H9 (cell line): Measurements from ENCODE around the gene CHD9NB. TPM values are rescaled to one million over a fixed set of nuclear protein-coding genes. Genes with fewer than 3 reads are reported as not detected.

ENCODE experiments used
- DNase-seq: peaks from one replicate; pipeline ENCODE4 v3.0.0-alpha.2; 2017
- H2AFZ ChIP-seq: one replicate; pipeline ENCODE4 v1.6.1; 2013; ENCODE audit warnings: mild to moderate bottlenecking, low read length, control low read depth, moderate library complexity
- H2AK5ac ChIP-seq: 2 replicates; pipeline ENCODE4 v1.6.1; 2013; ENCODE audit warnings: low read length, control low read depth, mixed read lengths; ENCODE audit not compliant: insufficient read length
- H2BK120ac ChIP-seq: one replicate; pipeline ENCODE4 v1.6.1; 2013; ENCODE audit warnings: low read depth, mild to moderate bottlenecking, low read length, control low read depth, inconsistent platforms; ENCODE audit not compliant: poor library complexity, severe bottlenecking
- H2BK12ac ChIP-seq: 2 replicates; pipeline ENCODE4 v1.6.1; 2013; ENCODE audit warnings: low read length, control low read depth, mixed read lengths, low read depth; ENCODE audit not compliant: insufficient read length
- H2BK15ac ChIP-seq: 2 replicates; pipeline ENCODE4 v1.6.1; 2013; ENCODE audit warnings: low read depth, low read length, control low read depth
- H2BK20ac ChIP-seq: one replicate; pipeline ENCODE4 v1.6.1; 2013; ENCODE audit warnings: low read depth, mild to moderate bottlenecking, low read length, control low read depth, inconsistent platforms; ENCODE audit not compliant: poor library complexity, severe bottlenecking
- H2BK5ac ChIP-seq: 2 replicates; pipeline ENCODE4 v1.6.1; 2013; ENCODE audit warnings: low read length, control low read depth, mixed read lengths; ENCODE audit not compliant: insufficient read length
- H3K14ac ChIP-seq: 2 replicates; pipeline ENCODE4 v1.6.1; 2013; ENCODE audit warnings: low read length, control low read depth; ENCODE audit not compliant: insufficient read depth
- H3K18ac ChIP-seq: 2 replicates; pipeline ENCODE4 v1.6.1; 2013; ENCODE audit warnings: low read depth, mild to moderate bottlenecking, mixed read lengths, low read length, control low read depth; ENCODE audit not compliant: insufficient read length
- H3K23ac ChIP-seq: 2 replicates; pipeline ENCODE4 v1.6.1; 2013; ENCODE audit warnings: low read length, control low read depth, mixed read lengths, low read depth; ENCODE audit not compliant: insufficient read length
- H3K23me2 ChIP-seq: 2 replicates; pipeline ENCODE4 v1.6.1; 2013; ENCODE audit warnings: low read depth, mild to moderate bottlenecking, mixed read lengths, low read length, control low read depth; ENCODE audit not compliant: insufficient read length, poor library complexity, severe bottlenecking
- H3K27ac ChIP-seq: 2 replicates; pipeline ENCODE4 v1.5.1; 2013; ENCODE audit warnings: low read length, control low read depth, mixed read lengths, low read depth; ENCODE audit not compliant: insufficient read length
- H3K27me3 ChIP-seq: 2 replicates; pipeline ENCODE4 v1.6.1; 2013; ENCODE audit warnings: low read length, control low read depth, inconsistent platforms; ENCODE audit not compliant: insufficient read depth
- H3K4ac ChIP-seq: 2 replicates; pipeline ENCODE4 v1.6.1; 2013; ENCODE audit warnings: low read depth, mild to moderate bottlenecking, control low read depth, inconsistent platforms, low read length, moderate library complexity
- H3K4me1 ChIP-seq: 2 replicates; pipeline ENCODE4 v1.6.1; 2013; ENCODE audit warnings: low read length, control low read depth, inconsistent platforms; ENCODE audit not compliant: insufficient read depth
- H3K4me2 ChIP-seq: 2 replicates; pipeline ENCODE4 v1.6.1; 2013; ENCODE audit warnings: low read length, control low read depth, mixed read lengths; ENCODE audit not compliant: insufficient read length, insufficient read depth
- H3K56ac ChIP-seq: 2 replicates; pipeline ENCODE4 v1.6.1; 2013; ENCODE audit warnings: low read depth, mild to moderate bottlenecking, mixed read lengths, low read length, control low read depth; ENCODE audit not compliant: insufficient read length
- H3K79me1 ChIP-seq: 2 replicates; pipeline ENCODE4 v1.6.1; 2013; ENCODE audit warnings: low read depth, mild to moderate bottlenecking, moderate library complexity, low read length, control low read depth, inconsistent platforms; ENCODE audit not compliant: insufficient read depth, poor library complexity, severe bottlenecking
- H3K79me2 ChIP-seq: 2 replicates; pipeline ENCODE4 v1.6.1; 2013; ENCODE audit warnings: low read length, control low read depth, inconsistent platforms; ENCODE audit not compliant: insufficient read depth
- H3K9ac ChIP-seq: 2 replicates; pipeline ENCODE4 v1.6.1; 2013; ENCODE audit warnings: low read length, control low read depth, mixed read lengths; ENCODE audit not compliant: insufficient read length; ENCODE audit errors: extremely low read depth
- H3K9me3 ChIP-seq: one replicate; pipeline ENCODE4 v1.6.1; 2013; ENCODE audit warnings: low read depth, low read length, inconsistent platforms; ENCODE audit not compliant: control insufficient read depth
- H3T11ph ChIP-seq: one replicate; pipeline ENCODE4 v1.6.1; 2013; ENCODE audit warnings: mild to moderate bottlenecking, low read length, control low read depth, inconsistent platforms
- H4K20me1 ChIP-seq: one replicate; pipeline ENCODE4 v1.6.1; 2013; ENCODE audit not compliant: control insufficient read depth, insufficient read length, insufficient read depth
- H4K5ac ChIP-seq: 2 replicates; pipeline ENCODE4 v1.6.1; 2013; ENCODE audit warnings: low read depth, mild to moderate bottlenecking, mixed read lengths, low read length, control low read depth; ENCODE audit not compliant: insufficient read length
- H4K8ac ChIP-seq: replicated peaks from 2 replicates; pipeline ENCODE4 v1.6.1; 2013; ENCODE audit warnings: low read length, control low read depth, mixed read lengths, low read depth; ENCODE audit not compliant: insufficient read length
- H4K91ac ChIP-seq: 2 replicates; pipeline ENCODE4 v1.6.1; 2013; ENCODE audit warnings: low read depth, mild to moderate bottlenecking, moderate library complexity, mixed read lengths, low read length, control low read depth; ENCODE audit not compliant: insufficient read length
- H3K27ac Mint-ChIP-seq, 3 experiments: 2 replicates in 2 of 3; 3 replicates in 1 of 3; pipeline ENCODE4 v1.8.0; 2020 to 2021; ENCODE audit warnings: mixed read lengths in 3 of 3, mild to moderate bottlenecking in 1 of 3, moderate library complexity in 1 of 3
- H3K27me3 Mint-ChIP-seq: 2 replicates; pipeline ENCODE4 v1.8.0; 2021; ENCODE audit warnings: low read depth, mild to moderate bottlenecking, moderate library complexity, mixed read lengths
- H3K36me3 Mint-ChIP-seq, 3 experiments: 2 replicates in 2 of 3; 3 replicates in 1 of 3; pipeline ENCODE4 v1.8.0; 2020 to 2021; ENCODE audit warnings: low read depth in 3 of 3, mixed read lengths in 3 of 3; ENCODE audit not compliant: insufficient read depth in 1 of 3
- H3K4me1 Mint-ChIP-seq, 2 experiments: 2 replicates each; pipeline ENCODE4 v1.8.0; 2020; ENCODE audit warnings: mixed read lengths in 2 of 2
- H3K4me3 Mint-ChIP-seq, 2 experiments: 2 replicates in 1 of 2; 3 replicates in 1 of 2; pipeline ENCODE4 v1.8.0; 2020 to 2021; ENCODE audit warnings: mild to moderate bottlenecking in 2 of 2, mixed read lengths in 2 of 2, moderate library complexity in 1 of 2
- H3K9me3 Mint-ChIP-seq, 2 experiments: 2 replicates in 1 of 2; 3 replicates in 1 of 2; pipeline ENCODE4 v1.8.0; 2020; ENCODE audit warnings: mild to moderate bottlenecking in 2 of 2, mixed read lengths in 2 of 2, moderate library complexity in 1 of 2
- CTCF ChIP-seq: fragments of 200-600 bp; sonication (generic); conservative IDR thresholded peaks from 3 replicates; pipeline ENCODE4 v1.8.0; 2021; ENCODE audit warnings: antibody characterized with exemption, mild to moderate bottlenecking
- WGBS: extraction: QIAGEN DNeasy Blood & Tissue Kit; methylation state at CpG from one replicate; pipeline ENCODE4 v1.1.7; 2013; ENCODE audit warnings: missing lambda C conversion rate, low lambda C conversion rate, mixed read lengths; ENCODE audit not compliant: insufficient read length; ENCODE audit errors: extremely low coverage; 5-methylcytosine and 5-hydroxymethylcytosine counted together
- total RNA-seq: library from RNA; stranded (reverse); gene quantifications from 2 replicates; pipeline ENCODE4 v1.2.1, GENCODE V29; 2021

CHD9NB gene
- total RNA-seq, 1 experiment from 2014 or later = 3.3 TPM

- WGBS = no CpG with 5 or more reads among the region's 4 CpGs
- no peak for TF ChIP-seq CTCF
- H3K18ac ChIP-seq = no peak overlapping the region
- no peak overlapping the region for H2BK15ac ChIP-seq
- no peak overlapping the region for H2BK5ac ChIP-seq
- Mint-ChIP-seq H3K27me3 (no peaks in the 10 kb centered on the region; the same call in 1 of the 2 replicates), H3K4me3 (no peak overlapping the region), H3K4me1 (peaks cover 6 to 10% of the 10 kb centered on the region in 2 experiments), H3K36me3 (no peaks in the 10 kb centered on the region; a peak in 1 of 7 replicates), H3K9me3 (no peaks in the 10 kb centered on the region), H3K27ac (no peak overlapping the region; a peak in 1 of 7 replicates)
- H4K8ac ChIP-seq = no peak overlapping the region
- H2BK120ac ChIP-seq = no peak overlapping the region
- H4K5ac ChIP-seq = no peak overlapping the region
- no peak overlapping the region for H2AFZ ChIP-seq
- no peak overlapping the region for H3K9ac ChIP-seq
- H3T11ph ChIP-seq = no peak overlapping the region
- no peak overlapping the region for H3K14ac ChIP-seq
- no peak overlapping the region for H3K4me2 ChIP-seq
- no peak overlapping the region for H3K27ac ChIP-seq
- no peaks in the 10 kb centered on the region for H3K9me3 ChIP-seq
- no peak overlapping the region for H3K23ac ChIP-seq
- H3K79me1 ChIP-seq = no peaks in the 10 kb centered on the region
- no peak overlapping the region for H3K4ac ChIP-seq
- H3K4me1 ChIP-seq = no peaks in the 10 kb centered on the region
- H2AK5ac ChIP-seq = no peak overlapping the region
- no peaks in the 10 kb centered on the region for H3K23me2 ChIP-seq
- H2BK12ac ChIP-seq = no peak overlapping the region
- H4K91ac ChIP-seq = no peak overlapping the region
- no peak overlapping the region for H3K56ac ChIP-seq
- H4K20me1 ChIP-seq = no peaks in the 10 kb centered on the region
- DNase-seq = no peak
- H3K27me3 ChIP-seq = no peaks in the 10 kb centered on the region
- H2BK20ac ChIP-seq = no peak overlapping the region
- H3K79me2 ChIP-seq = no peaks in the 10 kb centered on the region
Measured at GRCh38 chr16:53014287-53014686, 38.4 kb downstream of the CHD9NB start.
